Measurements from ENCODE around the gene PLEKHA4.

PLEKHA4 gene

DNA sequence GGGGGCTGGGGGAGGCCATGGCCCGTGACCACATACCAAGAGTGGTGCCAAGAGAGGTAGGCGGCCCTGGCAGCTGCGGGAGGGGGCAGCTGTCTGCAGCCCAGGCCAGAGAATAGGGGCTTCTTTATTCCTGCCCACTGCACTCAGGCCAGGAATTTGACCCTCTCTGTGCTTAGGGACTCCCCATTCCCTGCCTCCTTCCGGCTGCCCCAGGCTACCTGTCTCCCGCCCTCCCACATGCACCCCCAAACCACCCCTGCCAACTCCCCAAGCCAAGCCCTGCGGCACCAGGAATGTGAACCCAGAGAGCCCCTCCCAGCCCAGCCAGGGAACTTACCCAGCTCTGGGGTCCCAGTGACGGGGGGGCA lies 687 bp downstream of the PLEKHA4 start:
- in situ Hi-C loops (cut with MboI; ENCODE audit: low pct_unique_long_range_greater_than_20kb, low sequenced_read_pairs, unreplicated experiment) = loop anchor here (25.0 kb wide), 1 partner anchor 95 kb away; the partner anchor contains the start of genes BAX and FTL
- TF ChIP-seq, protein P1, sequence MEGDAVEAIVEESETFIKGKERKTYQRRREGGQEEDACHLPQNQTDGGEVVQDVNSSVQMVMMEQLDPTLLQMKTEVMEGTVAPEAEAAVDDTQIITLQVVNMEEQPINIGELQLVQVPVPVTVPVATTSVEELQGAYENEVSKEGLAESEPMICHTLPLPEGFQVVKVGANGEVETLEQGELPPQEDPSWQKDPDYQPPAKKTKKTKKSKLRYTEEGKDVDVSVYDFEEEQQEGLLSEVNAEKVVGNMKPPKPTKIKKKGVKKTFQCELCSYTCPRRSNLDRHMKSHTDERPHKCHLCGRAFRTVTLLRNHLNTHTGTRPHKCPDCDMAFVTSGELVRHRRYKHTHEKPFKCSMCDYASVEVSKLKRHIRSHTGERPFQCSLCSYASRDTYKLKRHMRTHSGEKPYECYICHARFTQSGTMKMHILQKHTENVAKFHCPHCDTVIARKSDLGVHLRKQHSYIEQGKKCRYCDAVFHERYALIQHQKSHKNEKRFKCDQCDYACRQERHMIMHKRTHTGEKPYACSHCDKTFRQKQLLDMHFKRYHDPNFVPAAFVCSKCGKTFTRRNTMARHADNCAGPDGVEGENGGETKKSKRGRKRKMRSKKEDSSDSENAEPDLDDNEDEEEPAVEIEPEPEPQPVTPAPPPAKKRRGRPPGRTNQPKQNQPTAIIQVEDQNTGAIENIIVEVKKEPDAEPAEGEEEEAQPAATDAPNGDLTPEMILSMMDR (IDR thresholded peaks at IDR 0.05; ENCODE audit: extremely low read depth, insufficient read depth, missing control alignments) = no peak
- no peak for DNase-seq (ENCODE audit: low spot score)

DNA sequence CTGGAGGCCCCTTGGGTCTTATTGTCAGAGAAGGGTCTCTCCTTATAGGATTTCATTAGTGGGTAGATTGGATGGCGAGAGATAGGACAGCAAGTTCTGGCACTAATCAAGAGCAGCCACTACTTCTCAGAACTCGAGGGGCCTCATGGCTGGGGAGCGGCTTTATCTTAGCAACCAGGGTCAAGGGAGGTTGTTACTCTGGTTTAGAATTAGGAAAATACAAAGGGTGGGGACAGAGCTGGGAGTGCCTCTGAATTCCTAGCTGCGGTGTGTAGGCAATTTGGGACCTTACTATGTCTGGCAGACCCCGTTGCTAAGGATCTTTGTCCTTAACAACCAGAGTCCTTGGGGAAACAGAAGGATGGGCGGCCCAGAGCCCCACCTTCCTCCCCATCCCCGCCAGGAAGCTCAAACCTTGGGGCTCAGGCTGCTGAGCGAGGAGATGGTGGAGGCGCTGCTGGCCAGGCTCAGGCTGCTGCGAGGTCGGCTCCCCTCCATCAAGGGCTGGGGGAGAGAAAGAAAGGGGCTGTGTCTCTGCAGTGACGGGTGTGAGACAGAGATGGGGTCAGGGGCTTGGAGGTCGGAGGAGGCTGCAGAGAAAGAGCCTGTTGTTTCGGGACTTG lies 1.2 kb downstream of the PLEKHA4 start:
- in situ Hi-C loops (cut with MboI; ENCODE audit: low pct_unique_long_range_greater_than_20kb, low sequenced_read_pairs, unreplicated experiment) = loop anchor here (25.0 kb wide), 1 partner anchor 95 kb away; the partner anchor contains the start of genes BAX and FTL
- TF ChIP-seq, protein P1 (IDR thresholded peaks at IDR 0.05; ENCODE audit: extremely low read depth, insufficient read depth, missing control alignments) = no peak
- DNase-seq (ENCODE audit: low spot score) = no peak

DNA sequence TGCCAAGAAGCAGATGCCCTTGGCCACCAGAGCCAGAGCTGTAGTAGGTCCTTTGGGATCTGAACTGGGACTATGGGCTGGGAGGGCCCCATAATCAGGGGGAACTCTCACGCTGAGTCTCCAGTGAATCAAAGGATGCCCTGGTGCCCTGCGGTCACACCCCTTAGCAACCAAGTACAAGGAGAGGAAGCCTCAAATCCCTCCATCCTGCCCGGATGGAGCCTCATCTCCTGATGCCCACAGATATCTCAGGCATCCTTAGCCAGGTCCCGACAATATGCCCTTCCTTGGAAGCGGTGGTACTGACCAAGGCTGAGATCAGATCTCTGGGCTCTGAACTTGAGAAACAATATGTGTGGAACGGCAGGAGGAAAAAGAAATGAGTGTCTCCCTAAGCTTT lies 1.7 kb downstream of the PLEKHA4 start:
- in situ Hi-C loops (cut with MboI; ENCODE audit: low pct_unique_long_range_greater_than_20kb, low sequenced_read_pairs, unreplicated experiment) = loop anchor here (25.0 kb wide), 1 partner anchor 96 kb away; the partner anchor contains the start of genes BAX and FTL
- TF ChIP-seq, protein P1 (IDR thresholded peaks at IDR 0.05; ENCODE audit: extremely low read depth, insufficient read depth, missing control alignments) = no peak
- no peak for DNase-seq (ENCODE audit: low spot score)

DNA sequence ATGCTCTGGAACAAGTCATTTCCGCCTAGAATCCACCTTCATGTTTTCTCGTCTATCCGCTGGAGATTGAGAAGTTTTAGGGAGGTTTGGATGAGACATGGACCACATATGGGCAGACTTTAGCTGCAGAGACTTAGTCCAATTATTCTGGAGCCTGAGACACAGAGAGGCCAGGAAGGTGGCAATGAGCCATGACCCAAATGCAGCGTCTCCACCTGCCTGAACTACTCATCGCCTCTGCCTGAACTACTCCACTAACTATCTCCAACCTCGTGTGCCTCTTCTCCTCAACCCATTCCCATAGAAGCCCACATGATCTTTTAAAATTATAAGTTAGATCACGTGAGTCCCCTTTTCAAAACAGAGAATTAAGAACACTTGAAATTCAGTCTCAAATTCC lies 5.6 kb downstream of the PLEKHA4 start:
- in situ Hi-C loops (cut with MboI; ENCODE audit: low pct_unique_long_range_greater_than_20kb, low sequenced_read_pairs, unreplicated experiment) = loop anchor here (25.0 kb wide), 1 partner anchor 99 kb away; the partner anchor contains the start of genes BAX and FTL
- no peak for DNase-seq (ENCODE audit: low spot score)
- TF ChIP-seq, protein P1 (IDR thresholded peaks at IDR 0.05; ENCODE audit: extremely low read depth, insufficient read depth, missing control alignments) = no peak

DNA sequence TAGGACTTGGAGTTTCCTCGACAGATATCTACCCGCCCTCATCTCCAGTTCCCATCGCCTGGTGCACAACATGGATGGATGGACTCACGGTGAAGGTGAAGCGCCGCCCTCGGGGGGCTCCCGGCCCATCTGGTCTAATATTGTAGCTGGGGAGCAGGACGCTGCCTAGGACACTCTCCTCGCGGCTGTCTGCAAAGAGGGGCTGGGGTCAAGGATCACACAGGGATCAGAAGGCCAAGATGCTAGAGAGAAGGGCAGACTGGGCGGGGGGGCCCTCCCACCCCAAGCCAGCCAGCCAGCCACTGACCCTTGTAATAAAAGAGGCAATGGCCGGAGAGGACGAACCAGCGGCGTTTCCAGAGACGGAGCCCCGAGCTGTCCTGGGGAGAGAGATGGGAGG lies 7.1 kb downstream of the PLEKHA4 start:
- TF ChIP-seq, protein P1 (IDR thresholded peaks at IDR 0.05; ENCODE audit: extremely low read depth, insufficient read depth, missing control alignments) = no peak
- in situ Hi-C loops (cut with MboI; ENCODE audit: low pct_unique_long_range_greater_than_20kb, low sequenced_read_pairs, unreplicated experiment) = loop anchor here (25.0 kb wide), 1 partner anchor 101 kb away; the partner anchor contains the start of genes BAX and FTL

DNA sequence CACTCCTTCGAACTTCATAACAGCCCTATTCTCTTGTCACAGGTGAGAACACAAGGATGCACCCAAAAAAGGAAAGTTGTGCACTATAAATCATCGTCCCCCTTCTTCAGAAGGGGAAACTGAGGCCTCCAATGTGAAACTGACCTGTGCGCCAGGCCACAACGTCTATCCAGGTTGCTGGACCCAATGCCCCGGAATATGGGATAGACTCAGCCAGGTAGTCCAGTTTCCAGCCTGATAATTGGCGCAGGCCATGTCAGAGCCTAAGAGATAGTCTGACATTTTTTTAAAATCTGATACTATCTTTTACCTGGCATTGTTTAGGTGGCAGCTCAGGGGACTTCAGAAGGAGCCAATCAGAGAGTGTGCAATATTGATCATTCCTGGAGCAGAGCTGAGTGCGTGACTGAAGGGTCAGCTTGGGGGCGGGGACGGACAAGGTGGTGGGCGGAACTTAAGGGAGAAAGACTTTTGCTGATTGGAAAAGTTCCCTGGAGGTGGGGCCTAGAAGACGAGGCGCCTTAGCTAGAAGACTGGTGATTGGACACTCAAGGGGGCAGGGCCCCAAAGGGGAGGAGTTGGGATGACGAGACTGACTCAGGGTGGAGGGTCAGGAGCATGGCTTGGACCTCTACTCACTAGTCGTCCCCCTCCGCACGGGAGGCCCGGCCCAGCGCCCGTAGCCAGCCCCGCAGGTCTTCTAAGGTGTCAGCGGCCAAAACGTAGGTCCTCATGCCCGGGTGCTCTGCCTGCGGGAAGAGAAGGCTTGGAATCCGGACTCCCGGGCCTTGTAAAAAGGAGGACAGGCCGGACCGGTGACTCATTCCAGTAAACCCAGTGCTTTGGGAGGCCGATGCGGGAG lies 8.5 kb downstream of the PLEKHA4 start:
- in situ Hi-C loops (cut with MboI; ENCODE audit: low pct_unique_long_range_greater_than_20kb, low sequenced_read_pairs, unreplicated experiment) = loop anchor here (25.0 kb wide), 1 partner anchor 102 kb away; the partner anchor contains the start of genes BAX and FTL
- no peak for DNase-seq (ENCODE audit: low spot score)
- TF ChIP-seq, protein P1 (IDR thresholded peaks at IDR 0.05; ENCODE audit: extremely low read depth, insufficient read depth, missing control alignments) = no peak

More for the DNA sequence above, 7.1 kb downstream of the PLEKHA4 start:
- no peak for DNase-seq (ENCODE audit: low spot score)
